IMR-90 (cell line): ENCODE data around the gene P2RX5. TPM values are rescaled to one million over a fixed set of nuclear protein-coding genes. Genes with fewer than 3 reads are reported as not detected.

Experiments
- ATAC-seq: fragments of 200-7000 bp; cut with Tn5 transposase; 2 replicates; pipeline ENCODE4 v1.9.1; 2020; ENCODE audit warnings: low read depth, mild to moderate bottlenecking, moderate library complexity
- BruUV-seq: library from RNA; stranded (reverse); fragments of 400-500 nt; replicated peaks from 2 replicates; lab custom pipeline; 2021; lab: Mats Ljungman, UMichigan
- CTCF ChIA-PET: fragments of 300-600 bp; formaldehyde crosslinking; extraction: SDS; loops from one replicate; lab custom pipeline; 2021; ENCODE audit warnings: antibody characterized with exemption; lab: Yijun Ruan, JAX
- POLR2A ChIA-PET: fragments of 300-600 bp; sonication (Branson Sonifier 250); formaldehyde crosslinking; loops from one replicate; lab custom pipeline; 2022; ENCODE audit warnings: antibody characterized with exemption; ENCODE audit not compliant: unreplicated experiment; lab: Charles Lee
- DNase-seq: peaks from one replicate; pipeline ENCODE4 v3.0.0; 2013
- H2AFZ ChIP-seq: replicated peaks from 2 replicates; pipeline ENCODE3; 2013; ENCODE audit warnings: low read length, mild to moderate bottlenecking; ENCODE audit not compliant: poor library complexity
- H2AK5ac ChIP-seq: 2 replicates; pipeline ENCODE4 v1.6.1; 2013; ENCODE audit warnings: low read depth, low read length, inconsistent platforms
- H2AK9ac ChIP-seq: replicated peaks from 2 replicates; pipeline ENCODE3; 2013; ENCODE audit warnings: mild to moderate bottlenecking, low read depth, low read length, moderate library complexity; ENCODE audit not compliant: poor library complexity
- H2BK120ac ChIP-seq: 2 replicates; pipeline ENCODE4 v1.6.1; 2013; ENCODE audit warnings: low read depth, low read length, inconsistent platforms
- H2BK15ac ChIP-seq: 3 replicates; pipeline ENCODE4 v1.6.1; 2013; ENCODE audit warnings: low read depth, low read length, inconsistent platforms
- H2BK20ac ChIP-seq: 2 replicates; pipeline ENCODE4 v1.6.1; 2013; ENCODE audit warnings: low read depth, mild to moderate bottlenecking, inconsistent platforms, low read length, moderate library complexity
- H2BK5ac ChIP-seq: 2 replicates; pipeline ENCODE4 v1.6.1; 2013; ENCODE audit warnings: mild to moderate bottlenecking, low read depth, low read length, inconsistent platforms; ENCODE audit not compliant: poor library complexity, severe bottlenecking
- H3K14ac ChIP-seq: replicated peaks from 2 replicates; pipeline ENCODE4 v1.6.1; 2013; ENCODE audit warnings: low read depth, low read length, inconsistent platforms
- H3K18ac ChIP-seq: 2 replicates; pipeline ENCODE4 v1.6.1; 2013; ENCODE audit warnings: low read depth, low read length, control low read depth
- H3K23ac ChIP-seq: 2 replicates; pipeline ENCODE4 v1.6.1; 2013; ENCODE audit warnings: low read depth, low read length, inconsistent platforms
- H3K27ac ChIP-seq: 2 replicates; pipeline ENCODE4 v1.5.1; 2013; ENCODE audit warnings: mild to moderate bottlenecking, control low read depth, low read length; ENCODE audit not compliant: insufficient read depth
- H3K27me3 ChIP-seq: 2 replicates; pipeline ENCODE4 v1.6.1; 2013; ENCODE audit warnings: low read length; ENCODE audit not compliant: control insufficient read depth, insufficient read depth
- H3K36me3 ChIP-seq: 2 replicates; pipeline ENCODE4 v1.6.1; 2013; ENCODE audit warnings: low read length, mixed read lengths; ENCODE audit not compliant: control insufficient read depth, insufficient read depth
- H3K4ac ChIP-seq: 2 replicates; pipeline ENCODE4 v1.6.1; 2013; ENCODE audit warnings: low read depth, low read length, inconsistent platforms
- H3K4me1 ChIP-seq: 2 replicates; pipeline ENCODE4 v1.6.1; 2013; ENCODE audit warnings: low read length, mixed read lengths; ENCODE audit not compliant: control insufficient read depth, insufficient read depth
- H3K4me2 ChIP-seq: 2 replicates; pipeline ENCODE4 v1.6.1; 2013; ENCODE audit warnings: low read depth, mild to moderate bottlenecking, control low read depth, low read length, moderate library complexity
- H3K4me3 ChIP-seq: 2 replicates; pipeline ENCODE4 v1.5.1; 2013; ENCODE audit warnings: low read depth, mild to moderate bottlenecking, control low read depth, low read length, moderate library complexity; ENCODE audit not compliant: insufficient read depth
- H3K56ac ChIP-seq: 2 replicates; pipeline ENCODE4 v1.6.1; 2013; ENCODE audit warnings: low read length, inconsistent platforms; ENCODE audit not compliant: insufficient read depth; ENCODE audit errors: extremely low read depth
- H3K79me1 ChIP-seq, 2 experiments: 2 replicates each; pipeline ENCODE4 v1.6.1; 2013; ENCODE audit warnings: low read length in 2 of 2, inconsistent platforms in 1 of 2, low read depth in 1 of 2
- H3K9ac ChIP-seq: 2 replicates; pipeline ENCODE4 v1.6.1; 2013; ENCODE audit warnings: low read depth, low read length, control low read depth
- H3K9me1 ChIP-seq: 2 replicates; pipeline ENCODE4 v1.6.1; 2013; ENCODE audit warnings: low read length, inconsistent platforms; ENCODE audit not compliant: insufficient read depth
- H3K9me3 ChIP-seq: 2 replicates; pipeline ENCODE4 v1.6.1; 2013; ENCODE audit warnings: low read length; ENCODE audit not compliant: control insufficient read depth, insufficient read depth
- H4K20me1 ChIP-seq: 2 replicates; pipeline ENCODE4 v1.6.1; 2013; ENCODE audit warnings: low read length, inconsistent platforms; ENCODE audit not compliant: insufficient read depth
- H4K5ac ChIP-seq: 2 replicates; pipeline ENCODE4 v1.6.1; 2013; ENCODE audit warnings: mild to moderate bottlenecking, low read depth, low read length, control low read depth
- H4K8ac ChIP-seq, 2 experiments: 2 replicates each; pipeline ENCODE4 v1.6.1; 2013; ENCODE audit warnings: low read depth in 2 of 2, low read length in 2 of 2, control low read depth in 1 of 2, inconsistent platforms in 1 of 2
- H4K91ac ChIP-seq: 2 replicates; pipeline ENCODE4 v1.6.1; 2013; ENCODE audit warnings: low read depth, low read length, inconsistent platforms; ENCODE audit not compliant: insufficient read depth
- BHLHE40 ChIP-seq: fragments of 150-350 bp; IDR thresholded peaks from 2 replicates; pipeline ENCODE4 v1.6.1; 2016; ENCODE audit warnings: mild to moderate bottlenecking, low read depth, low read length
- MAFK ChIP-seq: IDR thresholded peaks from 2 replicates; pipeline ENCODE4 v1.6.1; 2012; ENCODE audit warnings: low read depth, low read length, improper control_type of control experiment
- MAZ ChIP-seq: IDR thresholded peaks from 2 replicates; pipeline ENCODE4 v1.6.1; 2012; ENCODE audit warnings: low read depth, mild to moderate bottlenecking, low read length, improper control_type of control experiment, moderate library complexity, borderline replicate concordance
- MXI1 ChIP-seq: IDR thresholded peaks from 2 replicates; pipeline ENCODE4 v1.6.1; 2012; ENCODE audit warnings: low read depth, mild to moderate bottlenecking, low read length, moderate library complexity, borderline replicate concordance
- POLR2A ChIP-seq: IDR thresholded peaks from 2 replicates; pipeline ENCODE4 v1.6.1; 2012; ENCODE audit warnings: mild to moderate bottlenecking, low read depth, low read length
- RCOR1 ChIP-seq: IDR thresholded peaks from 2 replicates; pipeline ENCODE4 v1.6.1; 2012; ENCODE audit warnings: mild to moderate bottlenecking, low read length, improper control_type of control experiment; ENCODE audit not compliant: insufficient replicate concordance
- SMC3 ChIP-seq: fragments of 150-350 bp; IDR thresholded peaks from 2 replicates; pipeline ENCODE4 v1.6.1; 2016; ENCODE audit warnings: low read depth, mild to moderate bottlenecking, antibody characterized with exemption, low read length, moderate library complexity
- WGBS, 2 experiments: methylation state at CpG; one replicate each; pipeline versions ENCODE4 v1.1.5 to v1.1.7; 2013; ENCODE audit warnings: missing lambda C conversion rate in 2 of 2; ENCODE audit not compliant: insufficient read length in 1 of 2; ENCODE audit errors: extremely low coverage in 2 of 2; 5-methylcytosine and 5-hydroxymethylcytosine counted together
- dilution Hi-C: fragments of 300-500 bp; cut with HindIII; formaldehyde crosslinking; loops from one replicate; pipeline ENCODE4 v1.14.3; 2018; ENCODE audit warnings: low sequenced_read_pairs; ENCODE audit not compliant: unreplicated experiment
- in situ Hi-C: fragments of 300-500 bp; cut with MboI; formaldehyde crosslinking; loops from 3 replicates; pipeline ENCODE4 v1.14.3; 2019; ENCODE audit warnings: low sequenced_read_pairs, inconsistent platforms, mixed read lengths
- intact Hi-C: fragments of 100-400 bp; cut with micrococcal nuclease; formaldehyde crosslinking; loops from 2 replicates; pipeline ENCODE4 v1.10.0; 2022
- polyA plus RNA-seq, 3 experiments: library from polyadenylated mRNA; depleted of rRNA; stranded (reverse); fragments of >200 nt; gene quantifications; 2 replicates each; pipeline ENCODE4 v1.2.3, GENCODE V29; 2012; ENCODE audit warnings: low replicate concordance in 1 of 3
- total RNA-seq: library from RNA; depleted of rRNA; stranded (reverse); fragments of >200 nt; gene quantifications from 2 replicates; pipeline ENCODE4 v1.2.3, GENCODE V29; 2012
- TF ChIP-seq, protein P1 (sequence below): fragments of 150-350 bp; IDR thresholded peaks from 2 replicates; pipeline ENCODE4 v1.6.1; 2017; ENCODE audit warnings: mild to moderate bottlenecking, antibody characterized with exemption, low read length, low read depth
- TF ChIP-seq, protein P2 (sequence below): conservative IDR thresholded peaks from 2 replicates; pipeline ENCODE4 v1.5.1; 2012; ENCODE audit warnings: mild to moderate bottlenecking, low read depth, low read length, improper control_type of control experiment
- TF ChIP-seq, protein P3 (sequence below): fragments of 150-350 bp; IDR thresholded peaks from 2 replicates; pipeline ENCODE4 v1.6.1; 2016; ENCODE audit warnings: low read depth, mild to moderate bottlenecking, low read length, moderate library complexity, borderline replicate concordance

P2RX5 gene
- total and polyA plus RNA-seq, 2 of the 4 experiments (the other 2 are of a cell fraction), result 1.8 to 3.7 TPM

DNA sequence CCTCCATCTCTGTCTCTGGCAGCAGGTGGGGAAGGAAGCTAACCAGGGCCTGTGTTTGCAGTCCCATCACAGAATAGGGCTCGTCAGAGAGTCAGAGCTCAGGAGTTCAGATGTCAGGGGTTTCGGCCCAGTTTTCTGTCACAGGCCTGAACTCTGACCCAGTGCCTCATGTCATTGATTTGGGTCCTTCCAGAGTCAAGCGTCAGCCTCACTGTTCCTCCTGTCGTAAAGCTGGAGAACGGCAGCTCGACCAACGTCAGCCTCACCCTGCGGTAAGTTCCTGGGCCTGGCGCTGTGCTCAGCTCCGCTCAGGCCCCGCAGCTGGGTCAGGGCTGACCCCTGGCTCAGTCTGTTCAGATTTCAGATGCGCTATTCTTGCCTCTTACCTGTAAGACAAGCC, 48.7 kb downstream of the P2RX5 start:
- Histone ChIP-seq H3K4me1 (no peaks in the 10 kb centered on the region), H2AK9ac (no peak overlapping the region)

More for the DNA sequence above, 48.7 kb downstream of the P2RX5 start:
- ATAC-seq (no peak), DNase-seq (no peak)
- H3K4me2 ChIP-seq, result no peak overlapping the region
- no peak overlapping the region for H3K14ac ChIP-seq
- H4K8ac ChIP-seq, result no peak overlapping the region
- no peak overlapping the region for H3K4me3 ChIP-seq
- no peak overlapping the region for H3K4ac ChIP-seq
- H2BK15ac ChIP-seq, result no peak overlapping the region
- WGBS, 2 experiments, result 81% methylated on average over 9 of the region's 12 CpGs; no CpG with 5 or more reads in 1 of the 2 experiments
- in situ Hi-C loops, result loop anchor here (10.0 kb wide), 2 partner anchors 602 to 812 kb away; no protein-coding TSS in a partner anchor
- H3K79me1 ChIP-seq, result no peaks in the 10 kb centered on the region
- H3K9me3 ChIP-seq, result no peaks in the 10 kb centered on the region
- BruUV-seq, result no TSS peak
- H3K56ac ChIP-seq, result no peak overlapping the region
- dilution Hi-C loops, result no loop called here
- intact Hi-C loops, result loop anchor here (5.0 kb wide), 1 partner anchor 600 kb away; no protein-coding TSS in a partner anchor
- no peak overlapping the region for H2BK5ac ChIP-seq
- H3K27ac ChIP-seq, result no peak overlapping the region
- CTCF ChIA-PET, result interaction anchor here (1.5 to 1.6 kb wide), 2 partner anchors 10 to 112 kb away, joined by 5 to 10 read pairs; partner anchors contain the start of genes CTNS and SHPK
- no peak overlapping the region for H3K23ac ChIP-seq
- H2BK20ac ChIP-seq, result no peak overlapping the region
- no peak overlapping the region for H2AK5ac ChIP-seq
- H4K5ac ChIP-seq, result no peak overlapping the region
- H3K9ac ChIP-seq, result no peak overlapping the region
- H3K27me3 ChIP-seq, result no peaks in the 10 kb centered on the region
- H4K20me1 ChIP-seq, result no peaks in the 10 kb centered on the region
- TF ChIP-seq, protein P1, sequence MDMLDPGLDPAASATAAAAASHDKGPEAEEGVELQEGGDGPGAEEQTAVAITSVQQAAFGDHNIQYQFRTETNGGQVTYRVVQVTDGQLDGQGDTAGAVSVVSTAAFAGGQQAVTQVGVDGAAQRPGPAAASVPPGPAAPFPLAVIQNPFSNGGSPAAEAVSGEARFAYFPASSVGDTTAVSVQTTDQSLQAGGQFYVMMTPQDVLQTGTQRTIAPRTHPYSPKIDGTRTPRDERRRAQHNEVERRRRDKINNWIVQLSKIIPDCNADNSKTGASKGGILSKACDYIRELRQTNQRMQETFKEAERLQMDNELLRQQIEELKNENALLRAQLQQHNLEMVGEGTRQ, result no peak
- TF ChIP-seq, protein P2, sequence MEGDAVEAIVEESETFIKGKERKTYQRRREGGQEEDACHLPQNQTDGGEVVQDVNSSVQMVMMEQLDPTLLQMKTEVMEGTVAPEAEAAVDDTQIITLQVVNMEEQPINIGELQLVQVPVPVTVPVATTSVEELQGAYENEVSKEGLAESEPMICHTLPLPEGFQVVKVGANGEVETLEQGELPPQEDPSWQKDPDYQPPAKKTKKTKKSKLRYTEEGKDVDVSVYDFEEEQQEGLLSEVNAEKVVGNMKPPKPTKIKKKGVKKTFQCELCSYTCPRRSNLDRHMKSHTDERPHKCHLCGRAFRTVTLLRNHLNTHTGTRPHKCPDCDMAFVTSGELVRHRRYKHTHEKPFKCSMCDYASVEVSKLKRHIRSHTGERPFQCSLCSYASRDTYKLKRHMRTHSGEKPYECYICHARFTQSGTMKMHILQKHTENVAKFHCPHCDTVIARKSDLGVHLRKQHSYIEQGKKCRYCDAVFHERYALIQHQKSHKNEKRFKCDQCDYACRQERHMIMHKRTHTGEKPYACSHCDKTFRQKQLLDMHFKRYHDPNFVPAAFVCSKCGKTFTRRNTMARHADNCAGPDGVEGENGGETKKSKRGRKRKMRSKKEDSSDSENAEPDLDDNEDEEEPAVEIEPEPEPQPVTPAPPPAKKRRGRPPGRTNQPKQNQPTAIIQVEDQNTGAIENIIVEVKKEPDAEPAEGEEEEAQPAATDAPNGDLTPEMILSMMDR, result no peak
- TF ChIP-seq MAFK (no peak), RCOR1 (no peak), MXI1 (no peak), SMC3 (no peak), MAZ (no peak), POLR2A (no peak), BHLHE40 (no peak)
- TF ChIP-seq, protein P3, sequence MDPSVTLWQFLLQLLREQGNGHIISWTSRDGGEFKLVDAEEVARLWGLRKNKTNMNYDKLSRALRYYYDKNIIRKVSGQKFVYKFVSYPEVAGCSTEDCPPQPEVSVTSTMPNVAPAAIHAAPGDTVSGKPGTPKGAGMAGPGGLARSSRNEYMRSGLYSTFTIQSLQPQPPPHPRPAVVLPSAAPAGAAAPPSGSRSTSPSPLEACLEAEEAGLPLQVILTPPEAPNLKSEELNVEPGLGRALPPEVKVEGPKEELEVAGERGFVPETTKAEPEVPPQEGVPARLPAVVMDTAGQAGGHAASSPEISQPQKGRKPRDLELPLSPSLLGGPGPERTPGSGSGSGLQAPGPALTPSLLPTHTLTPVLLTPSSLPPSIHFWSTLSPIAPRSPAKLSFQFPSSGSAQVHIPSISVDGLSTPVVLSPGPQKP, result no peak
- H4K91ac ChIP-seq, result no peak overlapping the region
- H3K9me1 ChIP-seq, result no peaks in the 10 kb centered on the region; the same call in 1 of the 2 replicates
- H3K36me3 ChIP-seq, result peaks cover 19% of the 10 kb centered on the region
- POLR2A ChIA-PET, result no interaction called here
- H3K18ac ChIP-seq, result no peak overlapping the region
- no peak overlapping the region for H2AFZ ChIP-seq
- H2BK120ac ChIP-seq, result no peak overlapping the region
